GM12878 (cell line): Measurements from ENCODE around the gene FAM83G. TPM values are rescaled to one million over a fixed set of nuclear protein-coding genes. Genes with fewer than 3 reads are reported as not detected.

Source experiments
- ATAC-seq: fragments of 200-7000 bp; cut with Tn5 transposase; 3 replicates; pipeline ENCODE4 v1.9.1; 2020; ENCODE audit warnings: mild to moderate bottlenecking, moderate library complexity
- BruUV-seq: library from RNA; stranded (reverse); fragments of 400-500 nt; replicated peaks from 2 replicates; lab custom pipeline; 2021; lab: Mats Ljungman, UMichigan
- CTCF ChIA-PET: fragments of 300-600 bp; sonication (Branson Sonifier 250); formaldehyde crosslinking; extraction: SDS; loops from one replicate; lab custom pipeline; 2021; ENCODE audit warnings: inconsistent platforms; lab: Yijun Ruan, JAX
- POLR2A ChIA-PET: fragments of 350-600 bp; formaldehyde crosslinking; extraction: SDS; loops from one replicate; lab custom pipeline; 2021; ENCODE audit warnings: inconsistent platforms; lab: Charles Lee
- RAD21 ChIA-PET: fragments of 300-600 bp; sonication (Branson Sonifier 250); formaldehyde crosslinking; loops from one replicate; lab custom pipeline; 2023; ENCODE audit warnings: antibody characterized with exemption; ENCODE audit not compliant: unreplicated experiment; lab: Charles Lee
- SMC1A ChIA-PET: fragments of 300-600 bp; sonication (Branson Sonifier 250); formaldehyde crosslinking; loops from one replicate; lab custom pipeline; 2023; ENCODE audit not compliant: unreplicated experiment, uncharacterized antibody; lab: Charles Lee
- DNase-seq: peaks from one replicate; pipeline ENCODE4 v3.0.0-alpha.2; 2011; ENCODE audit warnings: low read depth, low spot score
- FAIRE-seq: peaks from 3 replicates; lab custom pipeline; 2011; peaks lifted over from hg19 to GRCh38; lab: Jason Lieb, UNC
- H2AFZ ChIP-seq: 2 replicates; pipeline ENCODE4 v1.6.0; 2011; ENCODE audit warnings: low read depth, low read length, control low read depth; ENCODE audit not compliant: control insufficient read depth
- H3K27ac ChIP-seq: 2 replicates; pipeline ENCODE4 v1.5.1; 2011; ENCODE audit warnings: control low read depth; ENCODE audit not compliant: control insufficient read depth, insufficient read depth
- H3K27me3 ChIP-seq, 2 experiments: replicated peaks in 1 of 2; 2 replicates each; pipeline versions ENCODE4 v1.6.0 to v1.6.1; 2011; ENCODE audit warnings: low read length in 1 of 2; ENCODE audit not compliant: control insufficient read depth in 2 of 2, insufficient read depth in 2 of 2
- H3K36me3 ChIP-seq, 2 experiments: 2 replicates each; pipeline ENCODE4 v1.5.1; 2011; ENCODE audit warnings: low read length in 1 of 2; ENCODE audit not compliant: control insufficient read depth in 2 of 2, insufficient read depth in 2 of 2
- H3K4me1 ChIP-seq: 2 replicates; pipeline ENCODE4 v1.6.1; 2011; ENCODE audit warnings: mild to moderate bottlenecking, low read length, moderate library complexity, mixed read lengths; ENCODE audit not compliant: control insufficient read depth, insufficient read depth
- H3K4me2 ChIP-seq: 2 replicates; pipeline ENCODE4 v1.6.0; 2011; ENCODE audit warnings: control low read depth; ENCODE audit not compliant: control insufficient read depth, insufficient read depth
- H3K4me3 ChIP-seq: fragments of 200-600 bp; sonication (generic); 2 replicates; pipeline ENCODE4 v1.5.1; 2016
- H3K79me2 ChIP-seq: 2 replicates; pipeline ENCODE4 v1.6.0; 2011; ENCODE audit warnings: low read length; ENCODE audit not compliant: control insufficient read depth, insufficient read depth
- H3K9ac ChIP-seq: 2 replicates; pipeline ENCODE4 v1.8.0; 2011; ENCODE audit warnings: low read length, control low read depth, mixed read lengths; ENCODE audit not compliant: control insufficient read depth, insufficient read depth
- H3K9me3 ChIP-seq: replicated peaks from 3 replicates; pipeline ENCODE4 v1.5.1; 2011; ENCODE audit warnings: mild to moderate bottlenecking, low read length; ENCODE audit not compliant: control insufficient read depth, insufficient read depth
- H4K20me1 ChIP-seq: 2 replicates; pipeline ENCODE4 v1.6.0; 2011; ENCODE audit not compliant: control insufficient read depth, insufficient read depth
- CREB1 ChIP-seq: IDR thresholded peaks from 2 replicates; pipeline ENCODE4 v1.6.1; 2012; ENCODE audit warnings: low read depth, mild to moderate bottlenecking, inconsistent platforms
- E2F8 ChIP-seq: fragments of 450-650 bp; IDR thresholded peaks from 2 replicates; pipeline ENCODE4 v1.6.1; 2018; ENCODE audit warnings: mild to moderate bottlenecking, low read depth, moderate library complexity; ENCODE audit not compliant: partially characterized antibody
- FOXK2 ChIP-seq: fragments of 450-650 bp; IDR thresholded peaks from 2 replicates; pipeline ENCODE4 v1.6.1; 2017; ENCODE audit warnings: mild to moderate bottlenecking, moderate library complexity
- FOXM1 ChIP-seq: IDR thresholded peaks from 2 replicates; pipeline ENCODE4 v1.6.1; 2012; ENCODE audit warnings: low read depth, mild to moderate bottlenecking, inconsistent platforms, low read length, moderate library complexity
- MLLT1 ChIP-seq: fragments of 450-650 bp; IDR thresholded peaks from 2 replicates; pipeline ENCODE4 v1.6.1; 2016; ENCODE audit warnings: mild to moderate bottlenecking
- PKNOX1 ChIP-seq: fragments of 450-650 bp; IDR thresholded peaks from 2 replicates; pipeline ENCODE4 v1.6.1; 2016; ENCODE audit warnings: mild to moderate bottlenecking
- SIN3A ChIP-seq: IDR thresholded peaks from 2 replicates; pipeline ENCODE4 v1.6.1; 2012; ENCODE audit warnings: low read depth, low read length, improper control_type of control experiment
- SMC3 ChIP-seq: IDR thresholded peaks from 2 replicates; pipeline ENCODE4 v1.6.1; 2011; ENCODE audit warnings: low read length, improper control_type of control experiment, borderline replicate concordance
- STAT3 ChIP-seq: IDR thresholded peaks from 2 replicates; pipeline ENCODE4 v1.6.1; 2011; ENCODE audit warnings: low read depth, low read length, improper control_type of control experiment
- TCF3 ChIP-seq: IDR thresholded peaks from 2 replicates; pipeline ENCODE4 v1.6.1; 2012; ENCODE audit warnings: low read depth, mild to moderate bottlenecking, low read length, borderline replicate concordance; ENCODE audit not compliant: insufficient read depth
- USF2 ChIP-seq: IDR thresholded peaks from 2 replicates; pipeline ENCODE4 v1.6.1; 2011; ENCODE audit warnings: low read depth, low read length, improper control_type of control experiment, borderline replicate concordance
- ZSCAN29 ChIP-seq: fragments of 450-650 bp; IDR thresholded peaks from 2 replicates; pipeline ENCODE4 v1.6.1; 2017; ENCODE audit warnings: mild to moderate bottlenecking, moderate library complexity
- WGBS: methylation state at CpG from one replicate; pipeline ENCODE4 v1.1.6; 2016; ENCODE audit warnings: low lambda C conversion rate; ENCODE audit not compliant: insufficient replicate concordance, insufficient coverage; ENCODE audit errors: missing lambda C conversion rate; 5-methylcytosine and 5-hydroxymethylcytosine counted together
- in situ Hi-C: fragments of 300-500 bp; cut with MboI; formaldehyde crosslinking; loops from 9 replicates; pipeline ENCODE4 v1.14.3; 2018; ENCODE audit warnings: mixed read lengths
- intact Hi-C: fragments of 100-400 bp; cut with micrococcal nuclease; formaldehyde crosslinking; loops from one replicate; pipeline ENCODE4 v1.14.2; 2022; ENCODE audit not compliant: unreplicated experiment
- polyA plus RNA-seq, 11 experiments: library from polyadenylated mRNA; depleted of rRNA in 4 of 11; unstranded in 6 of 11; stranded (reverse) in 5 of 11; fragments of >200 nt; fragmentation: Nextera tagmentation in 4 of 11; fragmentation: Illumina TruSeq in 1 of 11; extraction: Ambion mirVana in 4 of 11; extraction: Trizol in 1 of 11; gene quantifications; 1 replicate in 1 of 11; 2 replicates in 10 of 11; pipeline versions ENCODE4 v1.2.1 to v1.2.3, GENCODE V29; 2011 to 2016; ENCODE audit warnings: inconsistent platforms in 2 of 11, missing spikeins in 2 of 11, low read depth in 1 of 11
- total RNA-seq, 4 experiments: library from RNA; depleted of rRNA in 3 of 4; stranded (reverse); fragments of >200 nt in 3 of 4; fragmentation: Illumina TruSeq in 1 of 4; extraction: Trizol in 1 of 4; gene quantifications; 2 replicates each; pipeline versions ENCODE4 v1.2.1 to v1.2.3, GENCODE V29; 2013 to 2021
- TF ChIP-seq, protein P1 (sequence below): IDR thresholded peaks from 2 replicates; pipeline ENCODE4 v1.6.1; 2011; ENCODE audit warnings: mild to moderate bottlenecking, low read depth, low read length, moderate library complexity; ENCODE audit not compliant: insufficient replicate concordance

The FAM83G gene
- total and polyA plus RNA-seq, 10 of the 15 experiments (the other 5 are each of a cell fraction or from before 2014, with no cell fraction given): 0.03 to 16.7 (median 6.5) TPM

DNA sequence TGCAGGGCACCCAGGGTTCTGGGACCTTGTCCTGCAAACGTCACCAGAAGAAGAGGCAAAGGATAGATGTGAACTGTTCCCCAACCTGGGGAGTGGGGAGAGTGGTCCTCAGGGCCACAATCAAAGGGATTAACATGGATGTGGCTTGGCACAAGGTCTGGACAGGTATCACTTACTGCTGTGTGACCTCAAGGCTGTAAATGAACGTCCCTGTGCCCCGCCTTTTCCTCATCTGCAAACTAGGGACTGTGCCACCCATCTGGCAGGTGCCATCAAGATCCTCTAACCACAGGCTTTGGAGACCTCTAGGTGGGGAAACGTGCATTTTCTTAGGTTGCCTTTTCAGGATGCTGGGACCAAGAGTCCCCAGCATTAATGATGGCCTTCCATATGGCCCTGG, 27.5 kb downstream of the FAM83G start:
- no peaks in the 10 kb centered on the region for H3K9me3 ChIP-seq
- FAIRE-seq (no peak), DNase-seq (no peak), ATAC-seq (no peak)
- no peaks in the 10 kb centered on the region for H3K27me3 ChIP-seq
- ChIA-PET RAD21 (no interaction called here), CTCF (no interaction called here), SMC1A (no interaction called here), POLR2A (no interaction called here)
- H3K79me2 ChIP-seq: no peaks in the 10 kb centered on the region
- no peak overlapping the region for H3K27ac ChIP-seq
- peaks cover under 1 to 16% of the 10 kb centered on the region in 2 experiments; a peak in 3 of 4 replicates for H3K36me3 ChIP-seq
- in situ Hi-C loops: no loop called here
- no peak overlapping the region for H3K4me2 ChIP-seq
- TF ChIP-seq USF2 (no peak), E2F8 (no peak), TCF3 (no peak), SMC3 (no peak), SIN3A (no peak), CREB1 (no peak), STAT3 (no peak), PKNOX1 (no peak), FOXK2 (no peak), MLLT1 (no peak), ZSCAN29 (no peak), FOXM1 (no peak)
- TF ChIP-seq, protein P1, sequence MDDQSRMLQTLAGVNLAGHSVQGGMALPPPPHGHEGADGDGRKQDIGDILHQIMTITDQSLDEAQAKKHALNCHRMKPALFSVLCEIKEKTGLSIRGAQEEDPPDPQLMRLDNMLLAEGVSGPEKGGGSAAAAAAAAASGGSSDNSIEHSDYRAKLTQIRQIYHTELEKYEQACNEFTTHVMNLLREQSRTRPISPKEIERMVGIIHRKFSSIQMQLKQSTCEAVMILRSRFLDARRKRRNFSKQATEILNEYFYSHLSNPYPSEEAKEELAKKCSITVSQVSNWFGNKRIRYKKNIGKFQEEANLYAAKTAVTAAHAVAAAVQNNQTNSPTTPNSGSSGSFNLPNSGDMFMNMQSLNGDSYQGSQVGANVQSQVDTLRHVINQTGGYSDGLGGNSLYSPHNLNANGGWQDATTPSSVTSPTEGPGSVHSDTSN: no peak
- no peak overlapping the region for H3K4me3 ChIP-seq
- intact Hi-C loops: no loop called here
- BruUV-seq: no TSS peak
- no peak overlapping the region for H2AFZ ChIP-seq
- no peaks in the 10 kb centered on the region for H3K4me1 ChIP-seq
- 73% methylated on average over 4 of the region's 4 CpGs for WGBS
- H4K20me1 ChIP-seq: no peaks in the 10 kb centered on the region
- H3K9ac ChIP-seq: no peak overlapping the region
